GM18508 (cell line): ENCODE results near the gene CPNE5.

Experiments
- ATAC-seq: cut with Tn5 transposase; IDR thresholded peaks from one replicate; pipeline ENCODE4 v1.9.1; 2021; ENCODE audit warnings: moderate number of reproducible peaks; ENCODE audit not compliant: insufficient read depth, unreplicated experiment

Gene CPNE5

GRCh38 chr6:36797055-36797454 lies 42.2 kb downstream of the CPNE5 start:
- no peak for ATAC-seq

- no peak for ATAC-seq
Measured at GRCh38 chr6:36794713-36795065, 44.6 kb downstream of the CPNE5 start.

- ATAC-seq: no peak
Measured at GRCh38 chr6:36793913-36794712, 45.1 kb downstream of the CPNE5 start.

- no peak for ATAC-seq
Measured at GRCh38 chr6:36793296-36793912, 45.8 kb downstream of the CPNE5 start.

- no peak for ATAC-seq
Measured at GRCh38 chr6:36791521-36792135, 47.6 kb downstream of the CPNE5 start.

- ATAC-seq: no peak
Measured at GRCh38 chr6:36791085-36791484, 48.2 kb downstream of the CPNE5 start.

GRCh38 chr6:36788768-36789167 lies 50.5 kb downstream of the CPNE5 start:
- ATAC-seq: no peak

- no peak for ATAC-seq
Measured at GRCh38 chr6:36788186-36788585, 51.1 kb downstream of the CPNE5 start.

- no peak for ATAC-seq
Measured at GRCh38 chr6:36787210-36787609, 52.0 kb downstream of the CPNE5 start.

GRCh38 chr6:36786055-36786675 lies 53.1 kb downstream of the CPNE5 start:
- no peak for ATAC-seq

GRCh38 chr6:36784376-36784636 lies 54.9 kb downstream of the CPNE5 start:
- no peak for ATAC-seq

GRCh38 chr6:36783603-36784375 lies 55.5 kb downstream of the CPNE5 start:
- ATAC-seq: no peak

GRCh38 chr6:36781669-36782068 lies 57.6 kb downstream of the CPNE5 start:
- no peak for ATAC-seq

GRCh38 chr6:36780442-36781177 lies 58.6 kb downstream of the CPNE5 start:
- ATAC-seq: no peak

- ATAC-seq: no peak
Measured at GRCh38 chr6:36779227-36779626, 60.0 kb downstream of the CPNE5 start.

- no peak for ATAC-seq
Measured at GRCh38 chr6:36777801-36778200, 61.4 kb downstream of the CPNE5 start.

- no peak for ATAC-seq
Measured at GRCh38 chr6:36776167-36776566, 63.1 kb downstream of the CPNE5 start.

- ATAC-seq: no peak
Measured at GRCh38 chr6:36774331-36774730, 64.9 kb downstream of the CPNE5 start.

GRCh38 chr6:36772397-36772796 lies 66.8 kb downstream of the CPNE5 start:
- ATAC-seq: no peak

- ATAC-seq: no peak
Measured at GRCh38 chr6:36771145-36771544, 68.1 kb downstream of the CPNE5 start.
